Subcutaneous adipose tissue (tissue), 4 donors: ENCODE data around the gene WDFY1. TPM values are rescaled to one million over a fixed set of nuclear protein-coding genes. Genes with fewer than 3 reads are reported as not detected.

ENCODE experiments used
- total RNA-seq, 4 donors: library from RNA; depleted of rRNA; stranded (reverse); fragments of >200 nt; gene quantifications; one replicate each; pipeline ENCODE4 v1.1.0, GENCODE V29; 2016
- TF ChIP-seq, protein P1 (sequence below): fragments of 450-650 bp; IDR thresholded peaks from one replicate; pipeline ENCODE4 v1.5.1; 2016; ENCODE audit warnings: low read depth, mild to moderate bottlenecking, control low read depth, antibody characterized with exemption, moderate library complexity

Gene WDFY1
- total RNA-seq, 4 donors from 2014 or later: 38.1 to 55.2 (median 45.6) TPM

GRCh38 chr2:223853425-223853837, 91.7 kb downstream of the WDFY1 start:
- TF ChIP-seq, protein P1, sequence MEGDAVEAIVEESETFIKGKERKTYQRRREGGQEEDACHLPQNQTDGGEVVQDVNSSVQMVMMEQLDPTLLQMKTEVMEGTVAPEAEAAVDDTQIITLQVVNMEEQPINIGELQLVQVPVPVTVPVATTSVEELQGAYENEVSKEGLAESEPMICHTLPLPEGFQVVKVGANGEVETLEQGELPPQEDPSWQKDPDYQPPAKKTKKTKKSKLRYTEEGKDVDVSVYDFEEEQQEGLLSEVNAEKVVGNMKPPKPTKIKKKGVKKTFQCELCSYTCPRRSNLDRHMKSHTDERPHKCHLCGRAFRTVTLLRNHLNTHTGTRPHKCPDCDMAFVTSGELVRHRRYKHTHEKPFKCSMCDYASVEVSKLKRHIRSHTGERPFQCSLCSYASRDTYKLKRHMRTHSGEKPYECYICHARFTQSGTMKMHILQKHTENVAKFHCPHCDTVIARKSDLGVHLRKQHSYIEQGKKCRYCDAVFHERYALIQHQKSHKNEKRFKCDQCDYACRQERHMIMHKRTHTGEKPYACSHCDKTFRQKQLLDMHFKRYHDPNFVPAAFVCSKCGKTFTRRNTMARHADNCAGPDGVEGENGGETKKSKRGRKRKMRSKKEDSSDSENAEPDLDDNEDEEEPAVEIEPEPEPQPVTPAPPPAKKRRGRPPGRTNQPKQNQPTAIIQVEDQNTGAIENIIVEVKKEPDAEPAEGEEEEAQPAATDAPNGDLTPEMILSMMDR: no peak

- TF ChIP-seq, protein P1: no peak
Measured at GRCh38 chr2:223852281-223852795, 92.8 kb downstream of the WDFY1 start.

- TF ChIP-seq, protein P1: no peak
Measured at GRCh38 chr2:223847410-223847809, 97.7 kb downstream of the WDFY1 start.

DNA sequence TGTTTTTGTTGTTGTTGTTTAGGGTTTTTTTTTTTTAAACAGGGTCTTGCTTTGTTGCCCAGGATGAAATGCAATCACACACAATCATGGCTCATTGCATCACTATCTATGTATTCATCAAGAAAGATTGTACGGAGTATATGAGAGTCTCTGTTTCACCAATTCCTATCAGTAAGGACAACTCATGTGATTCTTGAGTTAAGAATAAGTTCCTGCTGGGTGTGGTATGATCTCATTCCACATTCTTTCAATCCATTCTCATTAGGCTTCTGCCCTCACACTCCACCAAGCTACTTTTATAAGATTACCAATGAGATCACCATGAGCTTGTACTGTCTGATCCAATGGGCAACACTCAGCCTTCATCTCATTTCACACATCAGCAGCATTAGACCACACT, 98.6 kb downstream of the WDFY1 start:
- TF ChIP-seq, protein P1: no peak

GRCh38 chr2:223841436-223842190, 103.5 kb downstream of the WDFY1 start:
- TF ChIP-seq, protein P1: no peak

DNA sequence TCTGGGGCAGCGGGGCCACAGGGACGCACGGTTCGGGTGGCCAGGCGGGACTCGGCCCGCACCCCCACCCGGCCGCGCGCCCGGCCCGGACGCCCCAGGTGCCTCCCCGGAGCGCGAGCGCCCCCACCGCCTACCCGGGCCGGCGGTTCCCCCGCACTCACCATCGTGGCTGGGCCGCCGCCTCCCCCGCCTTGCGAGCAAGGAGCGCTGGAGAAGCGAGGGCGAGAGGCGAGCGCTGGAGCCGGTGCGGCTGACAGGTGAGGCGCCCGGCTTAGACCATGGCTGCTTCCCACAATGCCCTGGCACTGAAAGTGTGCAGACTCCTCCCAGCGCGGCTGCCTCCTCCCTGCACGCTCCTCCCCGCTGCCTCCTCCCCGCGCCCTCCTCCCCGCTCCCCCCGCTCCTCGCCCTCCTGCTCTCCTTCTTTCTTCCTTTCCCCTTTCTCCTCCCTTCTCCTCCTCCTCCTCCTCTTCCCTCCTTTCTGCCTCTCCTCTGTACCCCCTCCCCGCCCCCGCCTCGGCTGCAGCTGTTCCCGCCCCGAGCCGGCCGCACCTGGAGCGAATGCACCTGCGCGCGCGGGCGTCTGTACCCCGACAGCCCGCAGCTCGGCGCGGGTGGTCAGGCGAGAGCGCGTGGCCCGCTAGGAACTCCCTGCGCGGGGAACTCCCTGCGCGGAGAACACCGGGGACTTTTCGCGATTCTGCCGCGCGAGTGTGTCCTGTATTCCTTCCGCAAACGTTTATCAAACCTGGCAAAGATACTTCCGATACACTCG, 107.7 kb downstream of the WDFY1 start, which contains the start of gene AP1S3:
TSS of gene AP1S3 (minus strand) at position 296 of the 775 bp plus-strand sequence. CDS start at position 164, 132 bp downstream.
- TF ChIP-seq, protein P1: no peak
